ENCODE measurements around the gene STK17A.
A peak's percentile ranks its signal among the peaks of the same experiment; 100 is the strongest.

Gene STK17A

DNA sequence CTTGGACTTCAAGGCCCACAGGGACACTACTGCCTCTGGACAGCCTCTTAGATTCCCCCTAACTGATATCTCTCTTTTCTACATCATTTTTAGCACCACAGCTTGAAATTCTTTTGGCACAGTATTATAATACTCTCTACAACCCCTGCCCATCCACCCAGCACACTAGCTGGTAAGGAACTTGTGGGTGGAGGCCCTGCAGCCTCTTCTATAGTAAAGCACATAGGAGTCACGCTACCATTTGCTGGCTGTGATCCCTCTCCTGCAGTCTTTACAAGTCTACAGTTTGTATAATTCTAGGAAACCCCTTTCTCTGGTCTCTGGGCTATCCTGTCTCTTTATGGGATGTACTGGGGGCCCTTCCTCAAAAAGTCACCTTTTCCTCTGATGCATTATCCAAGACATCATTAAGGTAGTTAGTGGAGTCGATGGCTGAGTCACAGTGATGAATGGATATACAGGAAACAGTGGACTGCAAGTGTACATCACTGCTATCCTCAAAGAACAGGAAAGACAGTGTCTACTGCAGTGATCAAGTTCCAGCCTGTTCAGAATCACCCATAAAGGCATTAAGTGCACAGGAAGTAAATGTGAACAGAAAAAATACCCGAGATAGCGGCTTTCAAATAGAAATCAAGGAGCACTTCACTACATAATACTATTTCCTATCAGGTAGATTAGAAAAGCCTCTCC is 54.4 kb downstream of the STK17A start:
- no peak for DNase-seq

- no peak for DNase-seq
Observed at GRCh38 chr7:43639858-43640491, 57.1 kb downstream of the STK17A start.

- no peak for DNase-seq
Observed at GRCh38 chr7:43640679-43641078, 57.8 kb downstream of the STK17A start.

- DNase-seq, result no peak
Observed at GRCh38 chr7:43642897-43643630, 60.2 kb downstream of the STK17A start.

DNA sequence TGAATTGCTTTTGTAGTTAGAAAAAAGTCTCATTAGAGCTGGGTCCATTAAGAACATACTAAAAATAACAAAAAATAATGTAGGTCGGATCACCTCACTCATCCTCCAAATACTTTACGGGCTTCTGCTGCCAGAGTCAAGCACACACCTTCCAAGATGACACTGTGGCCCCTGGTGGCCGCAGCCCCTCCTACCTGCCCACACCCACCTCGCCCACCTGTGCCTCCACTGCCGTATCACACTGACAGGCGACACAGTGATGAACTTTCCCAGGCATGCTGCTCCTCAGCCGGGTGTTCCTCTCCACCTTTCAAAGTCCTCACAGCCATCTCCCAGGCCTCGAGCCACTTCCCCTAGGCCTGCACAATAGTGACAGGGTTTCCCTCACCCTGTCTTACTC is 60.9 kb downstream of the STK17A start:
- no peak for DNase-seq

- DNase-seq, result no peak
Observed at GRCh38 chr7:43645699-43646226, 62.9 kb downstream of the STK17A start.

DNA sequence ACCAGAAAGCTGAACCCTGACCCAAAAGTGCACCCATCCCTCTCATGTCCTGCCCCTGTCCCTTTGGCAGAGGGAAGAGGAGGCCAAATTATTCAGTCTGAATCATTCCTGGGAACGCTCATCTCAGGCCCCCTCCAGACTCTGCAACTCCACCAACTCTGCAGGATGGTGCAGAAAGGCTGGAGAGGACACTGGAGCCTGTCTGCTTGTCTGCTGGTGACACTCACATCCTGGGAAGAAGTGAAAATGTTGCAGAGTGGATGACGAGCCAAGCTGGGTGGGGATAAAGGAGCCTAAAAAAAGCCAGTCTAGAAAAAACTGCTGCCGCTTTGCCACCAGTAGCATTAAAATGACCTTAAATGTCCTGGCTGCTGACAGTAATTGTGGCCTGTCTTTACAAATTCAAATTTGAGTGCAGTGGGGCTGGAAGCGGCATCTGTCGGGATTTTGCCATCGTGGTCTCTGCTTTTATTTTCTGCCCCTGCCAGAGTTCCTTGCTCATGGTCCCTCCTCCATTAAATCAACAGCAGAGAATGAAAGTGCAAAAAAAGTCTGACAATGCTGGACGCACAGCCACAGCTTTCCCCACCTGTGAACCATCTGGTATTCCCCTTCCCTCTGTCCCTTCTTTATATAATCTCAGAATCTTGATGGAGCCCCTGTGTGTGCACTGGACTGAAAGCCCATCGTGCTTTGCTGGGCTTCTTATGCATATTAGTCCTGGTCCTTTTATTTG is 63.9 kb downstream of the STK17A start:
- DNase-seq, result no peak

- DNase-seq, result no peak
Observed at GRCh38 chr7:43647339-43647672, 64.4 kb downstream of the STK17A start.

DNA sequence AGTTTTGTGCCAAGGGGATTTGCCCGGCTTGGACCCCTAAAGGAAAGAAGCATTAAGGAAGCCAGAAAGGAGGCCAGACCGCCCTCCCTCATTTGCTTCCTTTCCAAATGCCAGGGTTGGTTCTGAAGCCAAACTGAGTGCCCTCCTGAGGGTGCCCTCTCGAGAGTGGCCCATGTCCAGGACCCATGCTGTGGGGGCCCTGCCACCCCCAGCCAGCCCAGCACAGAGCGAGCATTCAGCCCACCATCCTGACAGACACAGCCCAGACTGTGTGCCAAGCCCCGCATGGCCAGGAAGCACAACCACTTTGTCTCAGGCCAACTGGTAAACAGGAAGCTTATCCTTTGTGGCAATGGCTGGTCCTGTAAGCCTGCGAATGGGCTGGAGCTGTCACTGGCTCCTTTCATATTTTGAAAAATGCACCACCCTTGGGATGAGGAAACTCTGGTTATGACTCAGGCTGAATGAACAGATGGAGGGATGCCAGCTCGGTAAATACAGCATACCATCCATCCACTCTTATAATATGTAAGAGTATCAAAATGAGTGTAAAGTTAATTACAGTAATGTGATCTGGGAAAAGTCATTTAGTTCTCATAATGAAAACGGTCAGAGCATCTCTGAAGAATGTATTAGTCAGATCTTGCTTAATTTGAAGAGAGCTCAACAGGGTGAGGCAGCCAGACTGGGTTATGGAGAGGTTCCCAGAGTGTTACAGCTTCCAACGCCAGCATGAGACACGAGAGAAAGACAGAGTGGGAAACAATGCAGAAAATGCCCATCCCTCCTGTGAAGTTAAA is 65.0 kb downstream of the STK17A start:
- DNase-seq, result peak; percentile 61 to 73

DNA sequence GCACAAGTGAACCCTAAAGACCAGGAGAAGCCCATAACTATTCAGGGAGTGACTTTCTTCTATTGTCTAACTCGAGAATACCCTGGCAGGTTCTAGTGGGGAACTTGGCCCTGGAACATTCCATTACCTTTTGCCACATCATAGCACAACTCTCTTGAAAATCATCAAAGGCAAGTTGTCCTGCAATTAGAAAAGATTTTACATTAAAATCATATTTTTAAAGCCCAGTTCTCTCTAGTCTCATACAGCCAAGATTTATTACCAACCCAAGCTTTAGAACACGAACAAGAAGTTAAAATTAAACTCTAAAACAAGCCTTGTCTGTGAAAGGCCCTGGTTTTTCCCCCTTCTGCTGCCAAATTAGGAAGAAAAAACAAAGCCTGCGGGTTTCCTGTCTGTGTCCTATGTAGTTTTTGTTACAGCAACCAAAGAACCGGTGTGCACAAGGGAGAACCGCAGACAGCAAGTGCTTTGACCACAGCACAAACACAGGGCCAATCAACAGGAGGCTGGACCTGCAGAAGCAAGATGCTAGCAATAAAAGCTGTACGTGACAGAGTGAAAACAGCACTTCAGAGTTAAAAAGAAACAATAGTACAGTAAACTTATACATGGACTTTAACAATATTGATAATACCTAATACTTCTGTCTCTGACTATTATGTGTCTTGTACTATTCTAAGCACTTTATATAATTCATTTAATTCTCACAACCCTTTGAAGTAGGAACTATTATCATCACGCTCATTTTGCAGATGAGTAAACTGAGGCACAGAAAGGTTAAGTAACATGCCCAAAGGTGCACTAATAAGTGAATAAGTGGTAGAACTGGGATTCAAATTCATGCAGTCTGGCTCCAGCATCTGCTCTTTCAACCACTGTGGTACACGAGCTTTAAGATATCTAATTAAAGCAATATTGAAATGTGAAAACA is 65.8 kb downstream of the STK17A start:
- peak; percentile 53 to 67 for DNase-seq

DNA sequence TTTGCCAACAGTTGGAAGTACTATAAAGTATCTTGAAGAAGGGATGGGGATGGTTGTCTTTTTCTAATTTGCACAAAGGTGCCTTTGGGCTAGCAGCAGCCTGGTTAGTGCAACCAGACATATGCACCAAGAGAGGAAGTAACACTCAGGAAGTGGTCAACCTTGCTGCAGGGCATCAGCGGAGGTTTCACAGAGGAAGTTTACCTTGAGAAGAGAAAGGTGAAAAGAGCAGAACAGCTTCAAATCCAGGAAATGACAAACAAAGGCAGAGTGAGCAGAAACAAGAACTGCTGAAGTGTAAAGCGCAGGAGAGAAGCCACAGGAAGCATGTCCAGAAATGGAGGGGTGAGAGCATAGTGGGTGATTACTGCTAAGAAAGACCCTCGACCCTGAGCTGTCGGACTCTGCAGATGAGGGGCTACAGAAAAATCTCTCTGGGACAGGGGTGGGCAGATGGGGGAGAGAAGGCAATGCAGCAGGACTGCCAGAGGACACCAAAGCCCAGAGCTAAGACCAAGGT is 66.9 kb downstream of the STK17A start:
- peak; percentile 53 to 60 for DNase-seq

- peak in 1 of 2 experiments; percentile 29 for DNase-seq
Observed at GRCh38 chr7:43650457-43651052, 67.6 kb downstream of the STK17A start.

DNA sequence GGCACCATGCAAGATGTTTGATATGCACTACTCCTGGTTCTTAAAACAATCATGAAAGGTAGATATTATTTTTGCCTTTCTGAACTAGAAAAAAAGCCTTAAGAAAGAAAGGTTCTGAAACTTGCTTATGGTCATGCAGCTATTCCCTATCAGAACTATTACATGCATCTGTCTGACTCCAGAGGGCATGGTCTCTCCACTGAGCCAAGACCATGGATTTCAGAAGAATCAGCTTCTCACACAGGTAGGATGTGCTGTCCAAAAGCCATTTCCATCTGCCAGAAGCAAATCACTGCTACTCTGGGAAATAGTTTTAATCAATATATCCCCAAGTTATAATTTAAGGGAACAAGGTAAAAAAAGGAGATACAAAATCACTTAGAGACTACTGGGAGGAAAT is 69.5 kb downstream of the STK17A start:
- DNase-seq, result no peak

- DNase-seq, result no peak
Observed at GRCh38 chr7:43653466-43653865, 70.6 kb downstream of the STK17A start.

GRCh38 chr7:43653891-43654504 is 71.1 kb downstream of the STK17A start:
- DNase-seq, result no peak

GRCh38 chr7:43655584-43655983 is 72.7 kb downstream of the STK17A start:
- no peak for DNase-seq

- DNase-seq, result no peak
Observed at GRCh38 chr7:43656997-43657396, 74.1 kb downstream of the STK17A start.

- DNase-seq, result peak; percentile 46 to 59
Observed at GRCh38 chr7:43658718-43659548, 76.0 kb downstream of the STK17A start.

GRCh38 chr7:43659549-43659896 is 76.6 kb downstream of the STK17A start:
- DNase-seq, result no peak

Measured in activated CD4-positive, alpha-beta T cell treated with anti-CD3 and anti-CD28 coated beads, Interleukin-2, amount 50 U/mL, for 48 hours (primary cell).